ENCODE data around the gene CNP. TPM values are rescaled to one million over a fixed set of nuclear protein-coding genes. Genes with fewer than 3 reads are reported as not detected.

CNP gene
- total and polyA plus RNA-seq, 2 of the 8 experiments (the other 6 are each of a cell fraction or from before 2014, with no cell fraction given) = 21.9 to 60.6 TPM

GRCh38 chr17:41917192-41917591 is 49.4 kb upstream of the CNP start:
- Histone ChIP-seq H4K8ac (ENCODE audit: extremely low read depth, insufficient read depth, low read length) (no peak overlapping the region), H4K91ac (replicated peaks; ENCODE audit: insufficient read length, low read length) (no peak overlapping the region), H3K4me1 (replicated peaks in 1 of 4; ENCODE audit: control insufficient read depth in 3 of 4, insufficient read depth in 4 of 4, low read length in 3 of 4) (peaks cover 13 to 31% (median 24%) of the 10 kb centered on the region in 4 experiments), H3K4me2 (ENCODE audit: insufficient read depth in 1 of 2, low read depth in 2 of 2, low read length in 2 of 2) (peak overlapping the region; percentile 86 to 97), H3K27ac (ENCODE audit: low read depth, low read length) (no peak overlapping the region), H3K9ac (replicated peaks in 1 of 4; ENCODE audit: extremely low read depth in 1 of 4, low read depth in 3 of 4, low read length in 3 of 4) (no peak overlapping the region; a peak in 2 of 7 replicates), H2BK12ac (ENCODE audit: low read depth, low read length) (no peak overlapping the region), H3K27me3 (replicated peaks in 1 of 4; ENCODE audit: control insufficient read depth in 3 of 4, extremely low read depth in 1 of 4, insufficient read depth in 3 of 4, low read length in 3 of 4) (no peaks in the 10 kb centered on the region), H3K36me3 (ENCODE audit: control insufficient read depth in 2 of 4, insufficient read depth in 4 of 4, low read length in 3 of 4) (peaks cover 9 to 16% (median 13%) of the 10 kb centered on the region in 4 experiments; a peak in 7 of 8 replicates), H3K14ac (ENCODE audit: insufficient read length) (no peak overlapping the region), H3K23ac (ENCODE audit: insufficient read length) (no peak overlapping the region), H2BK20ac (ENCODE audit: low read length) (no peak overlapping the region), H2AK5ac (ENCODE audit: low read depth, low read length) (no peak overlapping the region), H3K4ac (replicated peaks; ENCODE audit: insufficient read length, low read depth, low read length) (no peak overlapping the region), H2AFZ (ENCODE audit: low read length) (no peak overlapping the region), H3K79me2 (ENCODE audit: control insufficient read depth in 1 of 2, insufficient read depth in 2 of 2, low read length in 2 of 2) (peaks cover 24 to 65% of the 10 kb centered on the region in 2 experiments), H3K4me3 (ENCODE audit: extremely low read depth in 1 of 4, insufficient read depth in 2 of 4, low read depth in 3 of 4, low read length in 4 of 4) (peak overlapping the region; percentile 74 to 99 (median 93); a peak in 7 of 8 replicates), H3K18ac (ENCODE audit: extremely low read depth, low read length) (no peak overlapping the region), H3K9me3 (ENCODE audit: insufficient read depth in 2 of 2, low read depth in 1 of 2, low read length in 1 of 2) (no peaks in the 10 kb centered on the region), H2BK120ac (replicated peaks; ENCODE audit: low read depth, low read length) (no peak overlapping the region), H4K20me1 (replicated peaks in 1 of 2; ENCODE audit: control insufficient read depth in 1 of 2, insufficient read depth in 2 of 2, low read length in 2 of 2) (peaks cover 24 to 48% of the 10 kb centered on the region in 2 experiments), H3K56ac (replicated peaks; ENCODE audit: insufficient read length, low read depth, low read length) (no peak overlapping the region), H3K79me1 (ENCODE audit: low read depth, low read length) (peaks cover 21% of the 10 kb centered on the region), H2BK15ac (ENCODE audit: low read length) (no peak overlapping the region), H4K5ac (ENCODE audit: insufficient read length, low read depth, low read length) (no peak overlapping the region), H3K23me2 (ENCODE audit: low read depth, low read length) (peaks cover 14% of the 10 kb centered on the region), H2BK5ac (ENCODE audit: low read depth, low read length) (no peak overlapping the region)
- no peak for FAIRE-seq
- POLR2A ChIA-PET (ENCODE audit: partially characterized antibody) = interaction anchor here (0.6 to 8.2 kb wide), 13 partner anchors 8 to 228 kb away, joined by 3 to 67 read pairs (median 7); partner anchors contain the start of genes CNP, EIF1, KLHL11 and ODAD4
- DNase-seq (ENCODE audit: low read depth in 1 of 2, low spot score in 2 of 2) = no peak
- 70% methylated on average over 4 of the region's 4 CpGs; no CpG with 5 or more reads in 1 of the 2 experiments for WGBS, 2 experiments (ENCODE audit: extremely low coverage in 1 of 2, insufficient coverage in 1 of 2, insufficient read length in 1 of 2, insufficient replicate concordance in 2 of 2, low coverage in 1 of 2, low lambda C conversion rate in 2 of 2, missing lambda C conversion rate in 1 of 2)
- CTCF ChIA-PET (ENCODE audit: partially characterized antibody) = interaction anchor here (1.0 to 16.0 kb wide), 4 partner anchors 14 to 84 kb away, joined by 4 to 205 read pairs (median 4); partner anchors contain the start of gene CNP
- no peak for TF ChIP-seq BRCA1 (IDR thresholded peaks at IDR 0.05; ENCODE audit: low read depth, low read length)
- peak in 1 of 2 experiments; percentile 22; a peak in 1 of 3 replicates for TF ChIP-seq POLR2A (IDR thresholded peaks at IDR 0.05; ENCODE audit: control extremely low read depth in 1 of 2, low read depth in 2 of 2, low read length in 2 of 2)

Measured in H1 (cell line).